Esophagus muscularis mucosa (tissue), 3 donors: ENCODE results near the gene RPA3.

Experiments
- CTCF ChIP-seq, 3 experiments: fragments of 200-600 bp in 2 of 3; fragments of 450-650 bp in 1 of 3; sonication (generic) in 2 of 3; IDR thresholded peaks; one replicate each; pipeline ENCODE4 v1.5.1; 2017 to 2019; ENCODE audit warnings: antibody characterized with exemption in 3 of 3, mild to moderate bottlenecking in 2 of 3, moderate library complexity in 1 of 3
- POLR2A ChIP-seq: fragments of 450-650 bp; IDR thresholded peaks from one replicate; pipeline ENCODE4 v1.6.1; 2017; ENCODE audit warnings: antibody characterized with exemption, moderate library complexity, mild to moderate bottlenecking, low read depth

- TF ChIP-seq POLR2A (no peak), CTCF (IDR thresholded peaks at IDR 0.05) (no peak)
These were observed 122.2 kb downstream of the RPA3 start for GRCh38 chr7:7596176-7596575.
